Liver (tissue), 5 donors: ENCODE results near the gene RTF1. TPM values are rescaled to one million over a fixed set of nuclear protein-coding genes. Genes with fewer than 3 reads are reported as not detected.

Source experiments
- polyA plus RNA-seq, 2 donors: library from polyadenylated mRNA; stranded (reverse) in 1 of 2; unstranded in 1 of 2; fragments of 200-250 nt in 1 of 2; fragments of >200 nt in 1 of 2; fragmentation: Nextera tagmentation in 1 of 2; extraction: Ambion mirVana in 1 of 2; gene quantifications; one replicate each; pipeline versions ENCODE4 v1.2.1 to v1.2.3, GENCODE V29; 2013 to 2015
- small RNA-seq: library from RNA; depleted of rRNA; stranded (forward); fragments of <200 nt; gene quantifications from one replicate; pipeline ENCODE3, GENCODE V24; 2014
- total RNA-seq, 2 donors: library from RNA; depleted of rRNA; stranded (reverse); fragments of >200 nt; gene quantifications; one replicate each; pipeline ENCODE4 v1.2.3, GENCODE V29; 2014
- donor health status: healthy.
- donor health status: healthy.
- donor health status: healthy.

The RTF1 gene
- total and polyA plus RNA-seq, 4 donors = 8.3 to 37.7 (median 12.1) TPM

Small RNA genes lying within 50 kb of the gene (small RNA-seq; reads per million reads assigned to genes)
- not detected for gene RNU6-1169P

Other genes with a start within 250 kb of the RTF1 start
- not detected for gene EXD1, start 186.3 kb upstream of the RTF1 start, total RNA-seq
- not detected for gene EXD1, start 186.3 kb upstream of the RTF1 start, polyA plus RNA-seq
- gene CHP1, start 185.8 kb upstream of the RTF1 start, total RNA-seq = 100 to 1,000 TPM; 103 to 131 TPM
- gene CHP1, start 185.8 kb upstream of the RTF1 start, polyA plus RNA-seq = 100 to 1,000 TPM in 1 of 2 donors, 10 to 100 TPM in 1; 87.4 to 162 TPM
- gene OIP5, start 84.5 kb upstream of the RTF1 start, total RNA-seq = 10 to 100 TPM in 1 of 2 donors, under 1 TPM in 1; 0.17 to 11.8 TPM
- gene OIP5, start 84.5 kb upstream of the RTF1 start, polyA plus RNA-seq = 1 to 10 TPM in 1 of 2 donors, under 1 TPM in 1; 0.65 to 1.6 TPM
- gene NUSAP1, start 84.2 kb upstream of the RTF1 start, total RNA-seq = 100 to 1,000 TPM in 1 of 2 donors, 1 to 10 TPM in 1; 7.4 to 149 TPM
- gene NUSAP1, start 84.2 kb upstream of the RTF1 start, polyA plus RNA-seq = 1 to 10 TPM; 4.6 to 9.2 TPM
- gene NDUFAF1, start 14.6 kb upstream of the RTF1 start, total RNA-seq = 10 to 100 TPM; 13.5 to 24.2 TPM
- 10 to 100 TPM; 25.8 to 29.0 TPM for gene NDUFAF1, start 14.6 kb upstream of the RTF1 start, polyA plus RNA-seq
- 1 to 10 TPM; 1.4 to 2.4 TPM for gene ITPKA, start 76.8 kb downstream of the RTF1 start, total RNA-seq
- under 1 TPM; 0.36 to 0.92 TPM for gene ITPKA, start 76.8 kb downstream of the RTF1 start, polyA plus RNA-seq
- gene LTK, start 96.7 kb downstream of the RTF1 start, total RNA-seq = 1 to 10 TPM; 2.6 to 3.0 TPM
- 1 to 10 TPM in 1 of 2 donors, under 1 TPM in 1; 0.86 to 1.4 TPM for gene LTK, start 96.7 kb downstream of the RTF1 start, polyA plus RNA-seq
- 10 to 100 TPM in 1 of 2 donors, 1 to 10 TPM in 1; 7.8 to 12.2 TPM for gene RPAP1, start 127.2 kb downstream of the RTF1 start, total RNA-seq
- gene RPAP1, start 127.2 kb downstream of the RTF1 start, polyA plus RNA-seq = 1 to 10 TPM; 6.4 to 9.7 TPM
- 1 to 10 TPM; 2.2 to 2.3 TPM for gene TYRO3, start 142.1 kb downstream of the RTF1 start, total RNA-seq
- 1 to 10 TPM; 1.1 to 2.3 TPM for gene TYRO3, start 142.1 kb downstream of the RTF1 start, polyA plus RNA-seq
- gene MGA, start 243.3 kb downstream of the RTF1 start, total RNA-seq = 10 to 100 TPM; 17.3 to 33.5 TPM
- 1 to 10 TPM; 2.1 to 9.1 TPM for gene MGA, start 243.3 kb downstream of the RTF1 start, polyA plus RNA-seq